ENCODE results near the gene SGCD.

DNA sequence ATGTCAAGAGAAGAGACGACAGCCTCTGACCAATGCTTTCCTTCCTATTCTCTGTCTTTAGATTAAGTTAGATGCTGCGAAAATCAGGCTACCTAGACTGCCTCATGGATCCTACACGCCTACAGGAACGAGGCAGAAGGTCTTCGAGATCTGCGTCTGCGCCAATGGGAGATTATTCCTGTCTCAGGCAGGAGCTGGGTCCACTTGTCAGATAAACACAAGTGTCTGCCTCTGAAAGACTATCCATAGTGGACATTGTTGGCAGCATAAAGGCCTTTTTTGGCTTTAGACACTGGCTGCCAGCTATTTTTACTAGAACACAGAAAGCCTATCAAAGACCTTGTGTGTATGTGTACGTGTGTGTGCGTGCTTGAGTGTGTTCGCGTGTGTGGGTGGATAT is 432.2 kb downstream of the SGCD start:
- TF ChIP-seq CTBP1 (IDR thresholded peaks at IDR 0.05; ENCODE audit: borderline replicate concordance), result no peak
- no peak for TF ChIP-seq FOXM1 (IDR thresholded peaks at IDR 0.05; ENCODE audit: borderline replicate concordance)
- no peak for TF ChIP-seq NFRKB (IDR thresholded peaks at IDR 0.05)
- no peak for TF ChIP-seq TARDBP (IDR thresholded peaks at IDR 0.05)
- TF ChIP-seq FOXK2 (IDR thresholded peaks at IDR 0.05), result no peak
- no peak for TF ChIP-seq BHLHE40 (IDR thresholded peaks at IDR 0.05; ENCODE audit: borderline replicate concordance)
- TF ChIP-seq SUZ12 (IDR thresholded peaks at IDR 0.05), result no peak
- no peak for TF ChIP-seq ELF4 (IDR thresholded peaks at IDR 0.05)
- no peak for TF ChIP-seq LEF1 (IDR thresholded peaks at IDR 0.05; ENCODE audit: borderline replicate concordance)
- TF ChIP-seq FOXA1 (IDR thresholded peaks at IDR 0.05), result no peak
- no peak for TF ChIP-seq ARNT (IDR thresholded peaks at IDR 0.05)
- no peak for TF ChIP-seq L3MBTL2 (conservative IDR thresholded peaks at IDR 0.05)
- TF ChIP-seq SP1 (IDR thresholded peaks at IDR 0.05), result no peak
- TF ChIP-seq HDGF (IDR thresholded peaks at IDR 0.05; ENCODE audit: borderline replicate concordance), result no peak

All from HEK293T (cell line).